GM23248 (cell line): Measurements from ENCODE around the gene KY.

ENCODE experiments used
- EZH2 ChIP-seq: fragments of 200-600 bp; sonication (generic); IDR thresholded peaks from 2 replicates; pipeline ENCODE4 v1.6.1; 2018; ENCODE audit warnings: antibody characterized with exemption, mild to moderate bottlenecking; ENCODE audit not compliant: insufficient read depth, poor library complexity, severe bottlenecking
- EZH2phosphoT487 ChIP-seq: fragments of 200-600 bp; sonication (generic); IDR thresholded peaks from 2 replicates; pipeline ENCODE4 v1.6.1; 2018; ENCODE audit warnings: antibody characterized with exemption, moderate library complexity, mild to moderate bottlenecking, low read depth; ENCODE audit not compliant: insufficient read depth

- TF ChIP-seq EZH2 (no peak), EZH2phosphoT487 (no peak)
Observed at GRCh38 chr3:134600685-134601463, 49.9 kb downstream of the KY start.
